ENCODE data around the gene CREBL2. TPM values are rescaled to one million over a fixed set of nuclear protein-coding genes. Genes with fewer than 3 reads are reported as not detected.

The CREBL2 gene
- total and polyA plus RNA-seq, 2 of the 13 experiments (the other 11 are each of a cell fraction or from before 2014, with no cell fraction given): 6.9 to 8.4 TPM

- Histone ChIP-seq H3K27ac (ENCODE audit: extremely low read length, insufficient read depth, low read length) (no peak overlapping the region), H3K9me3 (ENCODE audit: low read length) (no peaks in the 10 kb centered on the region), H3K4me2 (ENCODE audit: low read depth, low read length) (no peak overlapping the region), H3K79me2 (ENCODE audit: insufficient read depth, low read length) (no peaks in the 10 kb centered on the region), H2AFZ (ENCODE audit: low read length) (no peak overlapping the region), H3K27me3 (ENCODE audit: control insufficient read depth in 1 of 2, insufficient read depth in 2 of 2, low read length in 2 of 2) (no peaks in the 10 kb centered on the region; a peak in 1 of 5 replicates), H3K4me3 (replicated peaks in 1 of 3; ENCODE audit: insufficient read depth in 1 of 3, low read depth in 2 of 3, low read length in 3 of 3) (no peak overlapping the region), H3K4me1 (ENCODE audit: insufficient read depth, low read length) (no peaks in the 10 kb centered on the region), H3K36me3 (replicated peaks in 1 of 2; ENCODE audit: control insufficient read depth in 1 of 2, insufficient read depth in 2 of 2, low read length in 2 of 2) (no peaks in the 10 kb centered on the region), H3K9ac (ENCODE audit: insufficient read depth, low read depth, low read length) (no peak overlapping the region), H4K20me1 (ENCODE audit: insufficient read depth, low read length) (no peaks in the 10 kb centered on the region)
- TF ChIP-seq, protein P1, sequence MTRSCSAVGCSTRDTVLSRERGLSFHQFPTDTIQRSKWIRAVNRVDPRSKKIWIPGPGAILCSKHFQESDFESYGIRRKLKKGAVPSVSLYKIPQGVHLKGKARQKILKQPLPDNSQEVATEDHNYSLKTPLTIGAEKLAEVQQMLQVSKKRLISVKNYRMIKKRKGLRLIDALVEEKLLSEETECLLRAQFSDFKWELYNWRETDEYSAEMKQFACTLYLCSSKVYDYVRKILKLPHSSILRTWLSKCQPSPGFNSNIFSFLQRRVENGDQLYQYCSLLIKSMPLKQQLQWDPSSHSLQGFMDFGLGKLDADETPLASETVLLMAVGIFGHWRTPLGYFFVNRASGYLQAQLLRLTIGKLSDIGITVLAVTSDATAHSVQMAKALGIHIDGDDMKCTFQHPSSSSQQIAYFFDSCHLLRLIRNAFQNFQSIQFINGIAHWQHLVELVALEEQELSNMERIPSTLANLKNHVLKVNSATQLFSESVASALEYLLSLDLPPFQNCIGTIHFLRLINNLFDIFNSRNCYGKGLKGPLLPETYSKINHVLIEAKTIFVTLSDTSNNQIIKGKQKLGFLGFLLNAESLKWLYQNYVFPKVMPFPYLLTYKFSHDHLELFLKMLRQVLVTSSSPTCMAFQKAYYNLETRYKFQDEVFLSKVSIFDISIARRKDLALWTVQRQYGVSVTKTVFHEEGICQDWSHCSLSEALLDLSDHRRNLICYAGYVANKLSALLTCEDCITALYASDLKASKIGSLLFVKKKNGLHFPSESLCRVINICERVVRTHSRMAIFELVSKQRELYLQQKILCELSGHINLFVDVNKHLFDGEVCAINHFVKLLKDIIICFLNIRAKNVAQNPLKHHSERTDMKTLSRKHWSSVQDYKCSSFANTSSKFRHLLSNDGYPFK (CRISPR knock-in tag; IDR thresholded peaks at IDR 0.05; ENCODE audit: borderline replicate concordance): no peak
- TF ChIP-seq RAD51 (IDR thresholded peaks at IDR 0.05; ENCODE audit: borderline replicate concordance): no peak
- TF ChIP-seq, protein P2, sequence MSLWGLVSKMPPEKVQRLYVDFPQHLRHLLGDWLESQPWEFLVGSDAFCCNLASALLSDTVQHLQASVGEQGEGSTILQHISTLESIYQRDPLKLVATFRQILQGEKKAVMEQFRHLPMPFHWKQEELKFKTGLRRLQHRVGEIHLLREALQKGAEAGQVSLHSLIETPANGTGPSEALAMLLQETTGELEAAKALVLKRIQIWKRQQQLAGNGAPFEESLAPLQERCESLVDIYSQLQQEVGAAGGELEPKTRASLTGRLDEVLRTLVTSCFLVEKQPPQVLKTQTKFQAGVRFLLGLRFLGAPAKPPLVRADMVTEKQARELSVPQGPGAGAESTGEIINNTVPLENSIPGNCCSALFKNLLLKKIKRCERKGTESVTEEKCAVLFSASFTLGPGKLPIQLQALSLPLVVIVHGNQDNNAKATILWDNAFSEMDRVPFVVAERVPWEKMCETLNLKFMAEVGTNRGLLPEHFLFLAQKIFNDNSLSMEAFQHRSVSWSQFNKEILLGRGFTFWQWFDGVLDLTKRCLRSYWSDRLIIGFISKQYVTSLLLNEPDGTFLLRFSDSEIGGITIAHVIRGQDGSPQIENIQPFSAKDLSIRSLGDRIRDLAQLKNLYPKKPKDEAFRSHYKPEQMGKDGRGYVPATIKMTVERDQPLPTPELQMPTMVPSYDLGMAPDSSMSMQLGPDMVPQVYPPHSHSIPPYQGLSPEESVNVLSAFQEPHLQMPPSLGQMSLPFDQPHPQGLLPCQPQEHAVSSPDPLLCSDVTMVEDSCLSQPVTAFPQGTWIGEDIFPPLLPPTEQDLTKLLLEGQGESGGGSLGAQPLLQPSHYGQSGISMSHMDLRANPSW (CRISPR knock-in tag; IDR thresholded peaks at IDR 0.05; ENCODE audit: borderline replicate concordance): no peak
- TF ChIP-seq ZMYM4 (CRISPR knock-in tag; IDR thresholded peaks at IDR 0.05): no peak
- TF ChIP-seq ZNF136 (CRISPR knock-in tag; IDR thresholded peaks at IDR 0.05; ENCODE audit: low read depth): no peak
- no peak for TF ChIP-seq SRF (IDR thresholded peaks at IDR 0.05; ENCODE audit: low read depth, low read length)
- TF ChIP-seq, protein P3, sequence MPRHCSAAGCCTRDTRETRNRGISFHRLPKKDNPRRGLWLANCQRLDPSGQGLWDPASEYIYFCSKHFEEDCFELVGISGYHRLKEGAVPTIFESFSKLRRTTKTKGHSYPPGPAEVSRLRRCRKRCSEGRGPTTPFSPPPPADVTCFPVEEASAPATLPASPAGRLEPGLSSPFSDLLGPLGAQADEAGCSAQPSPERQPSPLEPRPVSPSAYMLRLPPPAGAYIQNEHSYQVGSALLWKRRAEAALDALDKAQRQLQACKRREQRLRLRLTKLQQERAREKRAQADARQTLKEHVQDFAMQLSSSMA (CRISPR knock-in tag; IDR thresholded peaks at IDR 0.05): no peak
- TF ChIP-seq MLX (CRISPR knock-in tag; IDR thresholded peaks at IDR 0.05): no peak
- TF ChIP-seq SIX4 (CRISPR knock-in tag; IDR thresholded peaks at IDR 0.05): no peak
- TF ChIP-seq AHR (CRISPR knock-in tag; IDR thresholded peaks at IDR 0.05): no peak
- no peak for TF ChIP-seq ZNF205 (CRISPR knock-in tag; IDR thresholded peaks at IDR 0.05)
- TF ChIP-seq HOXD1 (CRISPR knock-in tag; IDR thresholded peaks at IDR 0.05): no peak
- no peak for TF ChIP-seq CHCHD3 (CRISPR knock-in tag; IDR thresholded peaks at IDR 0.05)
- no peak for TF ChIP-seq ZSCAN31 (CRISPR knock-in tag; IDR thresholded peaks at IDR 0.05; ENCODE audit: low read depth)
- TF ChIP-seq, protein P4, sequence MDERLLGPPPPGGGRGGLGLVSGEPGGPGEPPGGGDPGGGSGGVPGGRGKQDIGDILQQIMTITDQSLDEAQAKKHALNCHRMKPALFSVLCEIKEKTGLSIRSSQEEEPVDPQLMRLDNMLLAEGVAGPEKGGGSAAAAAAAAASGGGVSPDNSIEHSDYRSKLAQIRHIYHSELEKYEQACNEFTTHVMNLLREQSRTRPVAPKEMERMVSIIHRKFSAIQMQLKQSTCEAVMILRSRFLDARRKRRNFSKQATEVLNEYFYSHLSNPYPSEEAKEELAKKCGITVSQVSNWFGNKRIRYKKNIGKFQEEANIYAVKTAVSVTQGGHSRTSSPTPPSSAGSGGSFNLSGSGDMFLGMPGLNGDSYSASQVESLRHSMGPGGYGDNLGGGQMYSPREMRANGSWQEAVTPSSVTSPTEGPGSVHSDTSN (CRISPR knock-in tag; IDR thresholded peaks at IDR 0.05): no peak
- no peak for TF ChIP-seq JUN (CRISPR knock-in tag; IDR thresholded peaks at IDR 0.05)
- no peak for TF ChIP-seq KAT2B (IDR thresholded peaks at IDR 0.05; ENCODE audit: borderline replicate concordance, low read depth, low read length)
- TF ChIP-seq MBNL3 (CRISPR knock-in tag; conservative IDR thresholded peaks at IDR 0.05): no peak
- no peak for TF ChIP-seq ZNF382 (CRISPR knock-in tag; IDR thresholded peaks at IDR 0.05; ENCODE audit: borderline replicate concordance)
- ChIA-PET CTCF (ENCODE audit: low intra/inter-chr PET ratio, low total read pairs) (no interaction called here), POLR2A (no interaction called here)
- 82% methylated on average over 3 of the region's 3 CpGs for WGBS (ENCODE audit: low lambda C conversion rate)
- no TSS peak for BruUV-seq (replicated peaks)
- ATAC-seq: no peak
- intact Hi-C loops (cut with micrococcal nuclease; ENCODE audit: unreplicated experiment) (no loop called here), in situ Hi-C loops (cut with HindIII; ENCODE audit: extremely low pct_ligation_motif_present, low pct_unique_long_range_greater_than_20kb) (no loop called here)
- FAIRE-seq: no peak
- no peak for DNase-seq (ENCODE audit: low spot score)
These were observed 72.0 kb downstream of the CREBL2 start for GRCh38 chr12:12683725-12684124.

Measured in HepG2 (cell line).